HG03432 (cell line): ENCODE results near the gene DLK2.

Experiments used
- ATAC-seq: cut with Tn5 transposase; IDR thresholded peaks from one replicate; pipeline ENCODE4 v1.9.1; 2021; ENCODE audit warnings: mild to moderate bottlenecking, moderate library complexity; ENCODE audit not compliant: unreplicated experiment

Gene DLK2

DNA sequence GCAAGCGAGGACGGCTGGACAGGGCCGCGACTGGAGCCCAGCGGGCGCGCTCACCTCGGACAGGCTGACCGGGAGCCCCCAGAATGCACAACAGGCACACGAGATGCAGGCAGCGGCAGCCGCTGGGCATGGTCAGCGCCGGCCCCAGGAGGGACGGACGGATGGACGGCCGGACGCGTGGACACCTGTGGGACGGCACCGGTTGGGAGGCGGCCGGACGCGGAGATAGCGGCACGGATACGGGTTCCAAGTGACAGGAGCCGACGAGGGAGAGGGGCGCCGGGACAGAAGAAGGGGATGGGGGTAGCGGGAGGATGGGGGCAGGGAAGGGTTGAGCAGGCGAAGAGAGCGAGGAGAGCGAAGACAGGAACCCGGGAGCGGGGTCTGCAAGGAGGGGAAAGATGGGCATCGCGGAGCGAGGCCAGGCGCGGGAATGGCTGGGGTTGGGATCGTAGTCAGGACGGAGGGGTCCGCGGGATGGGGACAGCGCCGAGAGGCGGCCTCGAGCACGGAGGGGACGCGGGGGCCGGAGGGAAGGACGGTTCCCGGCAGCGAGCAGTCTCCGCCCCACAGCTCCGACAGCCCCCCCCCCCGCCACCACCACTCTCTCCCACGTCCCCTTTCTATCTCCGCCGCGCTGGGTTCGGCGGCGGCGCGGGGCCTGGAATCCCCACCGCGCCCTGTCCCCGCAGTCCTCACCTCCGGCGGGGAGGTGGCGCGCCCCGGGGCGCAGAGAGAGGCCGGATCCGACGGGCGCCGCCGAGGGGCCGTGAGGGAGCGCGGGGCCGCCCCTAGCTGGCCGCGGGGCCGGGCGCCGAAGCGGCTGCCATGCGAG is 435 bp downstream of the DLK2 start:
- no peak for ATAC-seq

DNA sequence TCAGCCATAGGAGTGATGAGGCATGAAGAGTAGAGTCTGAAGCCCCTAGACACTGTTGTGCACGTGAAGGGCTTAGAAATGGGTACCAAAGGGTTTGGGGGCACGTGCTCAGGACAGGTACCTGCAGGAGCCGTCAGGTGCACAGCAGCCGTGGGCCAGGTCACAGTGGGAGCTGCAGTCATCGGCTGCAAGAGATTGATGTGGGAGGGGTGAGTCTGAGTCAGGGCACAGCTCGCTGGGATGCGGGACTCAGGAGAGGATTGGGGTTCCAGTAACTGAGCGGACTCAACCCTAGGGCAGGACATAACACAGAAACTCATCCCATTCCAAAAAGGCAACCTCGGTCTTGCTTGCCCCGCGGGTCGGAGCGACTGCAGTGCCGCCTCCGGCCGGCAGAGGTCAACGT is 1.1 kb downstream of the DLK2 start:
- ATAC-seq, result no peak

DNA sequence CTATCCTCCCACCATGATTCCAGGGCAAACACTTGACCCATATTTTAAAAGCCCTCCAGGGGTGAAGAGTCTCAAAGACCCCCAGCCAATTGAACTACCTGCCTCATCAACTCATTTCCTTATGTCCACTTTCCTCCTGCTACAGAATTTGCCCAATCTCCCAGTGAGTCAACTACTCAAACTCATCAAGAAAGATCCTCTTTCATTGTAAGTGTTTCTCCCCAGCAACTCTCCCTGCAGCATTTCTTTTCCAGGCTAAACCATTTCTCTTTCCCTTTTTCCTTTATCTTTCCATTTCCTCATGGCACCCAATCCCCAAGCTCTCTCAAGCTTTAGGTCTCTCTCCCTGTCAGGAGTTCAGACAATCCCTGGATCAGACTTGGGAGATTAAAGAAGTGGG is 1.5 kb downstream of the DLK2 start:
- no peak for ATAC-seq

DNA sequence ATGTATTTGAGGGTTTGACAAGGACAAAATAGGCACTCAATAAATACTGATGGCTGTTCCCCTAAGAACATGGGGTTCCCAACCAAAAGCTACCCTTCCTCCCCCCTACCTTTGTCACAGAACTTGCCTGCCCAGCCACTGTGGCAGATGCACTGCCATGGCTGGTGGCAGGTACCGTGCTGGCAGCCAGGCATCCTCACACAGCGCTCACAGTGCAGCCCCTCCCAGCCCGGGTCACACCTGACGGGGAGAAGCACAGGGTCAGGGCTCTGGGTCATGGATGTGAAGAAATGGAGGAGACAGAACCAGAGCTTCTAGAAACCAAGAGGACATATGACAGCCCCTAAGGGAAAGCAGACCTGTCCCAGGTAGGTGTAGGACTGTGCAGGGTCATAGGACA is 2.5 kb downstream of the DLK2 start:
- no peak for ATAC-seq

DNA sequence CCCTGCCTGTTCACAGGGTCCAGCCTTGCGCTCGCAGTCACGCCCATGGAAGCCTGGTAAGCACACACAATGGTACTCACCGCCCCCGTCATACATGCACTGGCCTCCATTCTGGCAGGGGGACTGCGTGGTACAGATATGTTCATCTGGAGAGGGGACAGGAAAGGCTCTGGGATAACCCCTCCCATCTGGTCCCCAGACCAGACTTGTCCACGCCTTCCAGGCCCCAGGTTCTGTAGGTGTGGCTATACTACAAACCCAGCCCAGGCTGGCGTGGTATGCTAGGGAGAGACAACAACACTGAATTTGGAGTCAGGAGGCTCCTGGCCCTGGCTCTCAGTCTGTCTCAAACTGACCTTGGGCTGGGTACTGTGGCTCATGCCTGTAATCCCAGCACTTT is 3.4 kb downstream of the DLK2 start:
- no peak for ATAC-seq

DNA sequence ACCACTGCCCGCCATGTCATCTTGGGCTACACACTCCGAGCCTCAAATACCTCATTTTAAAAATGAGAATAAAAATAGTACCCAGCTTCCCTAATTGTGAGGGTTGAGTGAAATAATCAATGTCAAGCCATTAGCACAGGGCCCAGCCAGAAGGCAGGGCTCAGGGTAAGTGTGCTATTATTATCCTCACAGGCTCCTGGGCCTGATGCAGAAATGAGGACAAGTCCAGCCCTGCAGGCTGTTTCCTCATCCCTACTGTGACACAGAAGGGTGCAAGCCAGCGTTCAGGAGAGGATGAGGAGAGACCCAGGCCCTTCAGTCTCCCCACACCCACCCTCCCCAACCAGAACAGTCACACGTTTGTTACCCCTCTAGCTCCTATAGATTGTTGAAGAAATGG is 4.0 kb downstream of the DLK2 start:
- ATAC-seq, result no peak

DNA sequence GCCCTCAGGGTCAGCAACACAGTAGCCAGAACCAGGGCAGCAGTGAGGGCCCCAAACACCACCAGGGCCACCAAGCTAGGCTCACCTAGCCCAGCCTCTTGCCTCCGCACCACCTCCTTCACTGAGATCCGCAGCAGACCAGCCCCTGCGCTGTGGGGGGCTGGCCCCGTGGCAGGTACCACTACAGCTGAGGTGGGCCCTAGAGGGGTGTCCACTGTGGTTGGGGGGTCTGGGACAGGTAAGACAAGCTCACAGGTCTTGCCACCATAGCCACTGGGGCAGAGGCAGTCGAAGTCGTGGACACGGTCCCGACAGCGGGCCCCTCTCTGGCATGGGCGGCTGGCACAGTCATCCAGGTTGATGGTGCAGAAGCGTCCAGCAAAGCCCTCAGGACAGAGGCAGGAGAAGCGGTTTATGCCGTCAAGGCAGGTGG is 4.6 kb downstream of the DLK2 start:
- ATAC-seq, result no peak

DNA sequence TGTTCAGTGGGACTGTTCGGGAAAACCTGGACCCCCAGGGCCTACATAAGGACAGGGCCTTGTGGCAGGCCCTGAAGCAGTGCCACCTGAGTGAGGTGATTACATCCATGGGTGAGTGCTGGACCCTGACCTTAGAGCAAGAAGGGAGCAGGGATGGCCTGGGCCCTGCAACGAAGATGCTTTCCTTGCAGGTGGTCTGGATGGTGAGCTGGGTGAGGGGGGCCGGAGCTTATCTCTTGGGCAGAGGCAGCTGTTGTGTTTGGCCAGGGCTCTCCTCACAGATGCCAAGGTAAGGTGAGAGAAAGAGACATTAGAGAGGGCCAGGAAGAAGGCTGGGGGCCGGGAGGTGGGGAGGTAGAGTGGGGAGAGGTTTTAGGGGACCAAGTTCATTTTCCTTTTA is 6.4 kb downstream of the DLK2 start:
- ATAC-seq, result no peak

DNA sequence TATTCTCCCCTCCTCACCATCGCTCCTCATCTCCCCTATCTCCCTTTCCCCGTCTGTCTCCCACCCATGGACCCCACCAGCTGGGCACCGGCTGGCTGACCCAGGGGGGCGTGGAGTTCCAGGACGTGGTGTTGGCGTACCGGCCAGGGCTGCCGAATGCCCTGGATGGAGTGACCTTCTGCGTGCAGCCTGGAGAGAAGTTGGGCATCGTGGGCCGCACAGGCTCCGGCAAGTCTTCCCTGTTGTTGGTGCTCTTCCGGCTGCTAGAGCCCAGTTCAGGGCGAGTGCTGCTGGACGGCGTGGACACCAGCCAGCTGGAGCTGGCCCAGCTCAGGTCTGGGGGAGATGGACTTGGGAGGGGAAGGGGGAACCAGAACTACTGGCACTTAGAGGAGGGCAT is 7.7 kb downstream of the DLK2 start:
- ATAC-seq, result no peak

DNA sequence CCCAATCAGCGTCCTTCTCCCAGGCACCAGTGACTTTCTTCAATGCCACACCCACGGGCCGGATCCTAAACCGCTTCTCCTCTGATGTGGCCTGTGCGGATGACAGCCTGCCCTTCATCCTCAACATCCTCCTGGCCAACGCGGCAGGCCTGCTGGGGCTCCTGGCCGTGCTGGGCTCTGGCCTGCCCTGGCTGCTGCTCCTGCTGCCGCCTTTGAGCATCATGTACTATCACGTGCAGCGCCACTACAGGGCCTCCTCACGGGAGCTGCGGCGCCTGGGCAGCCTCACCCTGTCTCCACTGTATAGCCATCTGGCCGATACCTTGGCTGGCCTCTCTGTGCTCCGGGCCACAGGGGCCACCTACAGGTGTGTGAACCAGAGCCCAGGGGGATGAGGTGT is 9.8 kb downstream of the DLK2 start:
- ATAC-seq, result no peak

DNA sequence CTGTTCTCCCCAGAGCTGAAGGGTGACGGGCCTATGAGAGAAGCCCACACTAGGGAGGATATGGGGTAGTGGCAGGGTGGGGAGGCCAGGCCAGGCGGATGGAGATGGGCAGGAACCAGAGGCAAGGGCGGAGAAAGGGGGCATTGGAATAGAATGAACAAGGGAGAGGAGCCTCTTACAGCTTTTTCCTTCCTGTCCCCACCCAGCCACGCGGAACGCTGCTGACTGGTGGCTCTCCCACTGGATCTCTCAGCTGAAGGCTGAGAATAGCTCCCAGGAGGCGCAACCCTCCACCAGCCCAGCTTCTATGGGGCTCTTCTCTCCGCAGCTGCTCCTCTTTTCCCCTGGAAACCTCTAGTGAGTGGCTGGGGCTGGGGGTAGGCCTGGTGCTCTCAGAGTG is 10.8 kb downstream of the DLK2 start:
- ATAC-seq, result no peak

DNA sequence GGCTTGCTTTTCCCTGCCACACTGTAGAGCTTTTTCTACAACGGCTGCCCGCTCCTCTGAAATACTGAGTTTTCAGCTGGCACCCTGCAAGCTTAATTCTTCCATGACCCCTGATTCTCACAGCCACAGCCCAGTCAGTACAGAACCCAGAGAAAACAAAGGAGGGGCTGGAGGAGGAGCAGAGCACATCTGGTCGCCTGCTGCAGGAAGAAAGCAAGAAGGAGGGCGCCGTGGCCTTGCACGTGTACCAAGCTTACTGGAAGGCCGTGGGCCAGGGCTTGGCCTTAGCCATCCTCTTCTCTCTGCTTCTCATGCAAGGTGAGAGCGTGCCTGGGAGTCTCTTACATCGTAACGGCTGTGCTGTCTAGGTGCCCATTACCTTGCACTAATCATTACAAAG is 11.3 kb downstream of the DLK2 start:
- no peak for ATAC-seq

DNA sequence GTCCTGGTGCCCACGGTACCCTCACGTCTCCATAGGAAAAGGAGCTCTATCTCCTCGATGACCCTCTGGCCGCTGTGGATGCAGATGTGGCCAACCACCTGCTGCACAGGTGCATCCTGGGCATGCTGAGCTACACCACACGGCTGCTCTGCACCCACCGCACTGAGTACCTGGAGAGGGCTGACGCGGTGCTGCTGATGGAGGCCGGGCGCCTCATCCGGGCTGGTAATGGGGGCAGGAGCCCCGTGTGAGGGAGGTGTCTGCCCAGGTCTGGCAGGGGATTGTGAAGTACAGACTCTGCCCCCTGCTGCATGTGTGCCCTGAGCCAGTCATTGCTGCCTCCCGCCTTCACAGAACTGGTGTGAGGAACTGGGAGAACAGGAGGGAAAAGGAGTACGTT is 12.4 kb downstream of the DLK2 start:
- no peak for ATAC-seq

DNA sequence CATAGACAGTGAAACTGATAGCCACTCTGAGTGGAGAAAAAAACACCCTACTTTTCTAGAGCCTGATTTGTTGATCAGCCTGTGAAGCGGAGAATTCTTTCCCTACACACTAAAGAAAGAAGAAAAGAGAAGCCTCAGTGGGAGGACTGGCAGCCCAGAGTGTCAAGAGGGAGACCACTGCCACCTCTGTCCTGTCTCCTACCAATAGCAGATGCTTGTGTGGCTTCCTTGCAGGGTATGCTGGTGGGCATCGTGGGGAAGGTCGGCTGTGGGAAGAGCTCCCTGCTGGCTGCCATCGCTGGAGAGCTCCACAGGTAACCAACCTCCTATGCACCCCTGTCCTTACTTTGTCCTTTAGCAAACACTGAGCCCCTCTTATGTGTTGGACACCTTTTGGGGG is 17.6 kb downstream of the DLK2 start:
- no peak for ATAC-seq

DNA sequence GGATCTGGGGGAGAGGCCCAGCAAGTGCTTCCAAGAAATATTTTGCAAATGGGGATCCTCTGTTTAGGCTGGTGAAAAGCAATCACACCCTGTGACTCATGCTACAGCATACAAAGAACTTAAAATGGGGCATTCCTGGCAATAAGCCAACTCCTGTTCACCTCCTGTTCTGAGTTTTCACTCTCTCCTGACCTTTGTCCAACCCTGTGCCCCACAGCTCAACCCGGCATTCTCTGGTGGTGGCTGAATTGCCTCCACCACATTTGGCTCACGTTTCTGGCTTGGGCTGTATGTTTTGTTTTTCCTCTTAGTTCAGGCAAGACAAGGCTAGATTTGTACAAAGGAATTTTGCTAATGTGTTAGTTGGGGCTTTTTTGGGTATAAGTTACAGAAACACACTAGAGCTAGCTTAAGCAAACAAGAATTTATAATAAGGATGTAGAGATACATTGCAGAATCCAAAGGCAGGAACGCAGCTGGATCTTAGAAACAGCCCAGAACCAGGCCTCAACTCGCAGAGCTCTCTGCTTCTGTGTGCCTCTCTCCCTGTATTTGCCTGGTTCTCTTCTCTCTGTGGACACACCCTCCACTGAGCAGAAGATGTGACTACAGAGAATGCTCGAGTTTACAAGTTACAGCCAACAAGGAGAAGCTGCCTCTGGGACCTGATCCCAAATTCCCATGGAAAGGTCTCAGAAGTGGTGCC is 18.6 kb downstream of the DLK2 start:
- ATAC-seq, result no peak

DNA sequence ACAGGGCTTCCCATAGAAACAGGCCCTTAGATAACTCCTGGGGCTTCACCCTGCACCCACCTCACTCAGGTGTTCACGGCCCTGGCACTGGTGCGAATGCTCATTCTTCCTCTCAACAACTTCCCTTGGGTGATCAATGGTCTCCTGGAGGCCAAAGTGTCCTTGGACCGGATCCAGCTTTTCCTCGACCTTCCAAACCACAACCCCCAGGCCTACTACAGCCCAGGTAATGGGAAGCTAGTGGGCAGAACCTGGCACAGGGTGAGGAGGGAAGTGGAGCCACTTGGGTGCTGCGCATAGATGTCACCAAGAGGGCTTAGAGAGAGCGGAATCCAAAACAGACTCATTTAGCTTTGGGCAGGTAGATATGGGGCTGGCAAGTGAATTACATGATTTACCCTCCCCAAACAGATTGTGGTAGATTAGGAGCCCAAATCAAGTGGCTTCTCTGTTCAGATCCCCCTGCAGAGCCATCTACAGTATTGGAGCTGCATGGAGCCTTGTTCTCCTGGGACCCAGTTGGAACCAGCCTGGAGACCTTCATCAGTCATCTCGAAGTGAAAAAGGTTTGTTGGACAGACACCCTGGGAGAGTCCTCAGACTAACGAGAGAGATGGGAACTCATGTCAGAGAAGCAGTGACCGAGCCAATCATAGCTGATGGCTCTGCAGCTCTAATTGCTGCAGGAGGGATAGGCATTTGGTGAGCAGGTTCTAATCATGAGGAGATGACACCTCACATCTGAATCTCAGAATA is 19.5 kb downstream of the DLK2 start:
- ATAC-seq, result no peak

DNA sequence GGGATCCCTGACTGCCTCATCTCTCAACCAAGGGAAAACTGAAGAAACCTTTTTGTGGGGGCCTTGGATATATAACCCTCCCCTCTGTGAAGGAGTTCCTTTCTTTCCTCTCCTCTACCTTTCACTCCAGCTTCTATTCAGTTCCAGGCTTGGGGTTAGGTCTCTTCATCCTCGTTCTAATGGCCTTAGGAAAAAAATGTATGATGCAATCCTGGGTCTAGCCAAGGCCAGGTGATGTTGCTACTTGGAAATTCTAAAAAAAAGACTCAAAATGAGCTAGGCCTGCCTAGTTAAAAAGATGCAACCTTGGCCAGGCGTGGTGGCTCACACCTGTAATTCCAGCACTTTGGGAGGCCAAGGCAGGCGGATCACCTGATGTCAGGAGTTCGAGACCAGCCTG is 20.4 kb downstream of the DLK2 start:
- no peak for ATAC-seq

DNA sequence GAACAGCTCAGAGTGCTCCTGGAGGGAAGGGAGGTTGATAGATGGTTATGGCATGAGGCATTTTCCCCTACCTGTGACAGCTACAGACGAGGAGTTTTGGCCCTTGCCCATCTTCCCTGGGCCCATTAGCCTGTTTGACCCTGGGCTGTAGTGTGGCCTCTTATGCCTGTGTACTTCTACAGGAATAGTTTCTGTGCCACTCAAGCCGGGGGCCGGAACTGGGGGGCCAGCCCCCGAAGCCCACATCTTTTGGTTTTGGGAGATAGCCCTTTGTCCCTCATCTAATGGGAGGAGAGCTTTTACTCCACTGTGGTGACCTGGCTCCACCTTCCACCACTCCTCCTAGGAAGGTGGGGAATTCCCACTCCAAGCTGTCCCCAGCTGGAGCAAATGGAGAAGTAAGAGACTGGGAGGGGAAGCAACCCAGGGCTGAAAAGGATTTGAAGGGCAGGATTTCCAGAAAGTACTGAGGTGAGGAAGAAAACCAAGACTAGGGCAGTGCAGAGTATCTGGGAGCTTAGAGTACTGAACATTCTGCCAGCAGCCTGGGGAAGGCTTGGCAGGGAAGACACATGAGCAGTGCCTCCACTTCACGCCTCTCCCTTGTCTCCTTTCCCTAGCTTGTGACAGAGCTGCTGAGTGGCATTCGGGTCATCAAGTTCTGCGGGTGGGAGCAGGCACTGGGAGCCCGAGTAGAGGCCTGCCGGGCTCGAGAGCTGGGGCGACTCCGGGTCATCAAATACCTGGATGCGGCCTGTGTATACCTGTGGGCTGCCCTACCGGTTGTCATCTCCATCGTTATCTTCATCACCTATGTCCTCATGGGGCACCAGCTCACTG is 21.1 kb downstream of the DLK2 start:
- ATAC-seq, result no peak

DNA sequence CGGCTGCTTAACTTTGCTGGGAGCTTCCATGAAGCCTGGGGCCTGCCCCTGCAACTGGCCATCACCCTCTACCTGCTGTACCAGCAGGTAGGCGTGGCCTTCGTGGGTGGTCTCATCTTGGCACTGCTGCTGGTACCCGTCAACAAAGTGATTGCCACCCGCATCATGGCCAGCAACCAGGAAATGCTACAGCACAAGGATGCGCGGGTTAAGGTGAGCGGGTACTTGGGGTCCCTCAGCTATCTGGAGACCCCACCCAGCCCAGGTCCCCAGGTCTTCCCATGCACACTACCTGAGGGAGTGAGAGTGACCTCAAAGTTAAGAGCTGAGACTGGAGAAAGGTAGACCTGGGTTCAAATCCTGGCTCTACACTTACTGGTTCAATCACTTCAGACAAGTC is 22.2 kb downstream of the DLK2 start:
- no peak for ATAC-seq

DNA sequence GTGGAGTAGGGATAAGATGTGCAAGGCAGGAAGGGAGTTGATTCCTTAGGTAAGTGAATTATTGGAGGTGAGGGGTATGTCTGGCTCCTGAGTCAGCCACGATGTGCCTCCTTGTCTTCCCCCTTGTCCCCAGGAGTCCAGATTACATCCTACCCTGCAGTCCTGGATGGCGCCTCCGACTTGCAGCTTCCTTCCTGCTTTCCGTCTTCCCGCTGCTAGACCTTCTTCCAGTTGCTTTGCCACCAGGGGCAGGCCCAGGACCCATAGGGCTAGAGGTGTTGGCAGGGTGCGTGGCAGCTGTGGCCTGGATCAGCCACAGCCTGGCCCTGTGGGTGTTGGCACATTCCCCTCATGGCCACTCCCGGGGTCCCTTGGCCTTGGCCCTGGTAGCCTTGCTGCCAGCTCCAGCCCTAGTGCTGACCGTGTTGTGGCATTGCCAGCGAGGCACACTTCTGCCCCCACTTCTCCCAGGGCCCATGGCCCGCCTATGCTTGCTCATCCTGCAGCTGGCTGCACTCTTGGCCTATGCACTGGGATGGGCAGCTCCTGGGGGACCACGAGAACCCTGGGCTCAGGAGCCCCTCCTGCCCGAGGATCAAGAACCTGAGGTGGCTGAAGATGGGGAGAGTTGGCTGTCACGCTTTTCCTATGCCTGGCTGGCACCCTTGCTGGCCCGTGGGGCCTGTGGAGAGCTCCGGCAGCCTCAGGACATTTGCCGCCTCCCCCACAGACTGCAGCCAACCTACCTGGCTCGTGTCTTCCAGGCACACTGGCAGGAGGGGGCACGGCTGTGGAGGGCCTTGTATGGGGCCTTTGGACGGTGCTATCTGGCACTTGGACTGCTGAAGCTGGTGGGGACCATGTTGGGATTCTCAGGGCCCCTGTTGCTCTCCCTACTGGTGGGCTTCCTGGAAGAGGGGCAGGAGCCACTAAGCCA is 23.1 kb downstream of the DLK2 start:
- ATAC-seq, result no peak
